ENCODE measurements around the gene FAM199X. TPM values are rescaled to one million over a fixed set of nuclear protein-coding genes. Genes with fewer than 3 reads are reported as not detected.
"Not testable (repeated sequence)": the region's sequence is repeated elsewhere in the genome, so short reads cannot be mapped to it uniquely, and the experiment has no call there.

Gene FAM199X
- total and polyA plus RNA-seq, 2 of the 8 experiments (the other 6 are each of a cell fraction or from before 2014, with no cell fraction given) = 3.1 to 14.9 TPM

DNA sequence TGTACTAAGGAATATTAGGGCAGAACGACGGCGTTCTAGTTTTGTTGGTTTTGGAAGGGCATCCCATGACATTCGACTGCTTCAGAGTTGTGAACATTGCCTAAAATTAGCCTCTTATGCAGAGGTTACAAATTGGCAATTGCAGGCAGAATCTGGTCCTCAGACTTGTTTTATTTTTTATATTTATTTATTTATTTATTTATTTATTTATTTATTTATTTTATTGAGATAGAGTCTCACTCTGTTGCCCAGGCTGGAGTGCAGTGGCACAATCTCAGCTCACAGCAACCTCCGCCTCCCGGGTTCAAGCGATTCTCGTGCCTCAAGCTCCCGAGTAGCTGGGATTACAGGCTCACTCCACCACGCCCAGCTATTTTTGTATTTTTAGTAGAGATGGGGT is 63.8 kb downstream of the FAM199X start:
- CTCF ChIA-PET (ENCODE audit: partially characterized antibody); POLR2A ChIA-PET (ENCODE audit: partially characterized antibody): not testable (repeated sequence)

More for the DNA sequence above, 63.8 kb downstream of the FAM199X start:
- H2BK15ac ChIP-seq (ENCODE audit: low read length); H3K18ac ChIP-seq (ENCODE audit: extremely low read depth, low read length); H3K14ac ChIP-seq (ENCODE audit: insufficient read length); H3K36me3 ChIP-seq (ENCODE audit: control insufficient read depth in 2 of 4, insufficient read depth in 4 of 4, low read length in 3 of 4); H3K4ac ChIP-seq (replicated peaks; ENCODE audit: insufficient read length, low read depth, low read length); H3K9ac ChIP-seq (replicated peaks in 1 of 4; ENCODE audit: extremely low read depth in 1 of 4, low read depth in 3 of 4, low read length in 3 of 4); H3K4me1 ChIP-seq (replicated peaks in 1 of 4; ENCODE audit: control insufficient read depth in 3 of 4, insufficient read depth in 4 of 4, low read length in 3 of 4); H4K8ac ChIP-seq (ENCODE audit: extremely low read depth, insufficient read depth, low read length); H3K27ac ChIP-seq (ENCODE audit: low read depth, low read length); FAIRE-seq; H3K27me3 ChIP-seq (replicated peaks in 1 of 4; ENCODE audit: control insufficient read depth in 3 of 4, extremely low read depth in 1 of 4, insufficient read depth in 3 of 4, low read length in 3 of 4); DNase-seq (ENCODE audit: low read depth in 1 of 2, low spot score in 2 of 2); H2AFZ ChIP-seq (ENCODE audit: low read length); H3K23me2 ChIP-seq (ENCODE audit: low read depth, low read length); H2BK20ac ChIP-seq (ENCODE audit: low read length); H4K5ac ChIP-seq (ENCODE audit: insufficient read length, low read depth, low read length); H4K91ac ChIP-seq (replicated peaks; ENCODE audit: insufficient read length, low read length); H3K4me3 ChIP-seq (ENCODE audit: extremely low read depth in 1 of 4, insufficient read depth in 2 of 4, low read depth in 3 of 4, low read length in 4 of 4); H3K4me2 ChIP-seq (ENCODE audit: insufficient read depth in 1 of 2, low read depth in 2 of 2, low read length in 2 of 2); H2BK12ac ChIP-seq (ENCODE audit: low read depth, low read length); H3K56ac ChIP-seq (replicated peaks; ENCODE audit: insufficient read length, low read depth, low read length); H3K23ac ChIP-seq (ENCODE audit: insufficient read length); H3K79me1 ChIP-seq (ENCODE audit: low read depth, low read length); H2BK120ac ChIP-seq (replicated peaks; ENCODE audit: low read depth, low read length); H2AK5ac ChIP-seq (ENCODE audit: low read depth, low read length); H3K9me3 ChIP-seq (ENCODE audit: insufficient read depth in 2 of 2, low read depth in 1 of 2, low read length in 1 of 2); H4K20me1 ChIP-seq (replicated peaks in 1 of 2; ENCODE audit: control insufficient read depth in 1 of 2, insufficient read depth in 2 of 2, low read length in 2 of 2); H2BK5ac ChIP-seq (ENCODE audit: low read depth, low read length); H3K79me2 ChIP-seq (ENCODE audit: control insufficient read depth in 1 of 2, insufficient read depth in 2 of 2, low read length in 2 of 2): not testable (repeated sequence)
- 94% methylated on average over 10 of the region's 10 CpGs; no CpG with 5 or more reads in 1 of the 2 experiments for WGBS, 2 experiments (ENCODE audit: extremely low coverage in 1 of 2, insufficient coverage in 1 of 2, insufficient read length in 1 of 2, insufficient replicate concordance in 2 of 2, low coverage in 1 of 2, low lambda C conversion rate in 2 of 2, missing lambda C conversion rate in 1 of 2)

Other genes with a start within 250 kb of the FAM199X start
- gene TMSB15B, start 203.8 kb upstream of the FAM199X start, total RNA-seq (2021; fragmentation: NEBNext Ultra II Directional; extraction: Animal tissue kit (Norgen Biotek cat#: 25700)) = 9.8 and 11.7 TPM in 2 replicates
- gene TMSB15B, start 203.8 kb upstream of the FAM199X start, polyA plus RNA-seq (2011; rRNA removed) = 6.8 and 12.1 TPM in 2 replicates
- not detected in 2 replicates for gene H2BW1, start 152.7 kb upstream of the FAM199X start, total RNA-seq (2021; fragmentation: NEBNext Ultra II Directional; extraction: Animal tissue kit (Norgen Biotek cat#: 25700))
- gene H2BW1, start 152.7 kb upstream of the FAM199X start, polyA plus RNA-seq (2011; rRNA removed) = not detected in 2 replicates
- gene H2BW2, start 126.5 kb upstream of the FAM199X start, total RNA-seq (2021; fragmentation: NEBNext Ultra II Directional; extraction: Animal tissue kit (Norgen Biotek cat#: 25700)) = not detected in 2 replicates
- gene H2BW2, start 126.5 kb upstream of the FAM199X start, polyA plus RNA-seq (2011; rRNA removed) = 0.03 and 0.44 TPM in 2 replicates
- gene TMSB15C, start 90.2 kb upstream of the FAM199X start, total RNA-seq (2021; fragmentation: NEBNext Ultra II Directional; extraction: Animal tissue kit (Norgen Biotek cat#: 25700)) = 2.6 and 2.9 TPM in 2 replicates
- 0.94 and 1.5 TPM in 2 replicates for gene TMSB15C, start 90.2 kb upstream of the FAM199X start, polyA plus RNA-seq (2011; rRNA removed)
- 2.6 and 3.7 TPM in 2 replicates for gene ZCCHC18, start 53.9 kb upstream of the FAM199X start, total RNA-seq (2021; fragmentation: NEBNext Ultra II Directional; extraction: Animal tissue kit (Norgen Biotek cat#: 25700))
- gene ZCCHC18, start 53.9 kb upstream of the FAM199X start, polyA plus RNA-seq (2011; rRNA removed) = 4.1 and 8.8 TPM in 2 replicates
- 3.2 and 4.2 TPM in 2 replicates for gene SLC25A53, start 9.4 kb upstream of the FAM199X start, total RNA-seq (2021; fragmentation: NEBNext Ultra II Directional; extraction: Animal tissue kit (Norgen Biotek cat#: 25700))
- 2.2 and 2.4 TPM in 2 replicates for gene SLC25A53, start 9.4 kb upstream of the FAM199X start, polyA plus RNA-seq (2011; rRNA removed)
- not detected in 2 replicates for gene ESX1, start 88.5 kb downstream of the FAM199X start, total RNA-seq (2021; fragmentation: NEBNext Ultra II Directional; extraction: Animal tissue kit (Norgen Biotek cat#: 25700))
- gene ESX1, start 88.5 kb downstream of the FAM199X start, polyA plus RNA-seq (2011; rRNA removed) = not detected in 2 replicates

Data from H1 (cell line).